Activated T-helper 1 cell treated with anti-CD3 and anti-CD28 coated beads, Interleukin-2, amount 50 U/mL, for 16 hours (primary cell): ENCODE results near the gene TTC28.

Experiments used
- DNase-seq, 2 donors: peaks; one replicate each; pipeline ENCODE4 v3.0.0-alpha.2; 2020; ENCODE audit warnings: low read depth in 1 of 2, low spot score in 1 of 2

TTC28 gene

DNA sequence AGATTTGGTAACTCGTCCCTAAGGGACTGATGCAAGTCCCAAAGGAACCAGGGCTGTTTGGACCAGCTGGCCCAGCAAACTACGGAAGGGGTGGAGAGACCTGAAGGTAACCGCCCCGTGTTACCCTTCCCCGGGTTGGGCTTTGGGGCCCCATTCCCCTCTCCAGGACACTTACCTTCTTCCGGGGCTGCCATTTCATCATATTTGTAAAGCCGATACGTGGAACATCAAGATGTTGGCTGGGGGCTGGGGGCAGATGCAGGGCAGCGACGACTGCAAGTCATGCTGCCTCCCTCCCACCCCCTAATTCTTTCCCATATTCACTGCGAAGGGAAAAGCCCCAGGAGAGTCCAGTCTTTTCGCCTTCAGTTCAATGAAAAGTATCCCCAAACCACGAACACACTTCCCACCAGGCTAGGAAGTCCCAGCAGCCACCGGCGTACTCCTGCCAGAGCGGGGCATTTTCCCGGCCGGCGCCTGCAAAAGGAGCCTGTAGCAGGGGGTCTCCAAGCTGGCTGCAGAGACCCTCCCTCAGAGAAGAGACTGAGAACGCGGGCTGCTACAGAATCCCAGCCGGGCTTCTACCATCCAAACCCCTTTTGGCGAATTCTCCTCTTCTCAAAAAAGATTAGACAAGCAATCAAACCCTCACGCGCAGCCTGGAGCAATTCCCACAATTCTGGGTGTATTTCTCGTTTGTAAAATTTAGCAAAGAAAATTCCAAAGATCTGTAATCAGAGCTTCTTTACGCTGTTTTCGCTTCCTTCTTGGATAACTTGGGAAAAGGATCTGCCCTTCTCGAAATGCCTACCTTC, 236.7 kb downstream of the TTC28 start:
- no peak for DNase-seq

DNA sequence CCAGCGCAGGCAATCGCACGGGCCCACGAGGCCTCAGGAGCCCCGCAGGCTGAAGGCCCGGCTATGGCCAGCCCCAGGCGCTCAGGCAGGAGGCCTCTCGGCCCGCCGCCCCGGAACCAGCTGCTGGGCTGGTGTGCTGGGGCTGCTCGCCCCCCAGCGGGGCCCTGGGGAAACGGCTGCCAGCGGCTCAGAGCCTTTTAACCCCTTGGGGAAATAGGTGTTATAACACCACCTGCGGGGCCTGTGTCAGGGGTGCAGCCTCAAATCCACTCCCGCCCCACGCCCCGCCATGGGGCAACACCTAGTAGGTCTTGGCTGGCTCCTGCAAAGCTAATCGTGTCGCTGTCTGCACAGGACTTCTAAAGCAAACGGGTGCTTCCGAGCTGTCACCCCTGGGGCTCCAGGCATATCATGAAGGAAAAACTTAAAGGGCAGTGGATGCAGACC, 237.4 kb downstream of the TTC28 start:
- DNase-seq = peak; percentile 18 to 23

DNA sequence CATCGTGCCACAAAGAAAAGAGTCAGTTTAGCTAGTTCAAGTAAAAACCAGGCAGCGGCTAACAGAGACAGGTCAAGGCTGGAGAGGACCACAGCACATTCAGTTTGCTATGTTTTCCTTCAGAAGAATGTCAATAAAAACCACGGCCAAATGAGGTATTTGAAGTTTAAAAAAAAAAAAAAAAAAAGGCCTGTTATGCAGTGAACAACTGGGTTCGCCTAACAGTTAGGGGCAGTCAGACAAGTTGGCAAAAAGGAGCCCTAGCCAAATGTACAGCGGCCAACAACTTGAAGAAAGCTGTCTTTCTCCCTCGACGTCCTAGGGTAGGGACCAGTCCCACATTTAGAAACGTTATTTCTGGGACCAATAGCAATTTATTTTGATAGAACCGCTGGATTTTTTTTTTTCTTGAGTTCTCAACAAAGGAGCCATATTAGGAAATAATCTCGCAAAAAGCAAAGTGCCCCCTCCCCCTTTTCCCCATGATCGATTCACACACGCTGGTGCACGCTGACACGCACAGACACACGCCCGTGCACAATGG, 237.8 kb downstream of the TTC28 start:
- DNase-seq = no peak

DNA sequence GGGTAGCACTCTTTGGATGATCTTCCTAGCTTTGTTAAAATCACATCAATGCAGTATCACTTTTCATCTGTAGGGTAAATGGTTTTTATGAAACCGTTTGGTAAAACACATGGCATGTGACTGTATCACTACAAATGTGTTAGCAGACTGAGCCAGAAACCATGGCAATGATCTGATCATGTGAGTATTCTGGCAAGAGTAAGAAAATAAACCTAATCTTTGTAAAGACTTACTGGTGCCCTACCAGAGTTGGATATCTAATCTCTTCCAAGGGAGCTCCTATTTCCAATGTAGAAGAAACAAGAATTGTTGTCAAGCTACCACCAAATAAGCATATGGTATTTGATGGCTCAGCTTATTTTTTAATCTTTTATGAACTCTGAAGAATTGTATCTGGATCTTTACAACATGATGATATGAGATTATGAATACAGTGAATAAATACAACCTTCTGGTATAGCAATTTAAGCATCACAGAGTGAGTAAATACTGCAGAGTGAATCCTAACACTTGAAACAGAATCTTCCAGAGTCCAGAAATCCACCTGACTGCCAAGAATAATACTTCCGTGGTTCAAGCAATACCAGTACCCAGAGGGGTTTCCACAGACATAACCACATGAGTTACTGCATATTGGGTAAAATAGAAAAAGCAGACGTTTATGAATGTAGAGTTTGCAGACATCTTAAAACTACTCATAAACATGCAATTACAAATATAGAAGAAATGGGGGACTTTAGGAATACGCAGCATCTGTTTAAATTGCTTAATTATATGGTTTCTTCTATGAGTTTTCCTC, 238.8 kb downstream of the TTC28 start:
- no peak for DNase-seq

DNA sequence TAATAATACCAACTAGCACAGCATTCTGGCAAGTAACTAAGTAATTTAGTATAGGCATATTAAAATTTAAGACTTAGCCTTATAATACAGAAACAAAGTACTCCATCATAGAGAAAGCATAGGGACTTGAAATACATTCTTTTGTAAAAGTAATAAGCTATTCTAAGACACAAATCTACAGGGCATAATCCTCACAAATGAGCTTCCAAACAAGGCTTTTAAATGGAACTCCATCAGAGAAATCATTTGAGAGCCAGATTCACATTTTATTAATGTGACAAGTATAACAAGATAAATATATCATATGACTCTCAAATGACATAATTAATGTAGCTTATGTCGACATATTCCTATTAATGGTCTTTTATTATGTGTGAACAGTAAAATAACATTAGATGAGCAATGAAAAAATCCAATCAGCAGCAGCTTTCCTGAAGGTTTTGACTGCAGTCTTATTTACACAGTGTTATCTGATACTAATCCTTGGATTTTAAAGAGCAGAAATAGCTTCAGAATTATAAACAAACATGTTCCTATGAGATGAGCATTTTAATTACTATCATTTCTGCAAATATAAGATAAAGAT, 241.4 kb downstream of the TTC28 start:
- no peak for DNase-seq

DNA sequence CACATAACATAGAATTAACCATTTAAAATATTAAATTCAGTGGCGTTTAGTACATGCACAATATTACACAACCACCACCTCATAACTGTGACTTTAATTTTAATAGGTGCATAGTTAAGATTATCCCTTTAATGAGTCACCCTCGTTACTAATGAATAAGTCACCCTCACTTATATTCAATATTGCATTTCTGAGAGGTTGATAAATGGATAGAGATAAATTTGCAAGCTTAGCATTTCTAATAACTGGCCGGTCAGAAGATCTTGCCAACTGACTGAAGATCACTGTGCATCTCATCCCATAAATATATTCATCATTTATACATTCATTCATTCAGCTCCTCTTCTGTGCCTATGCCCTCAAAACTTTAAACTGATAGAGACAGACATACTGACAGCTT, 243.7 kb downstream of the TTC28 start:
- no peak for DNase-seq

DNA sequence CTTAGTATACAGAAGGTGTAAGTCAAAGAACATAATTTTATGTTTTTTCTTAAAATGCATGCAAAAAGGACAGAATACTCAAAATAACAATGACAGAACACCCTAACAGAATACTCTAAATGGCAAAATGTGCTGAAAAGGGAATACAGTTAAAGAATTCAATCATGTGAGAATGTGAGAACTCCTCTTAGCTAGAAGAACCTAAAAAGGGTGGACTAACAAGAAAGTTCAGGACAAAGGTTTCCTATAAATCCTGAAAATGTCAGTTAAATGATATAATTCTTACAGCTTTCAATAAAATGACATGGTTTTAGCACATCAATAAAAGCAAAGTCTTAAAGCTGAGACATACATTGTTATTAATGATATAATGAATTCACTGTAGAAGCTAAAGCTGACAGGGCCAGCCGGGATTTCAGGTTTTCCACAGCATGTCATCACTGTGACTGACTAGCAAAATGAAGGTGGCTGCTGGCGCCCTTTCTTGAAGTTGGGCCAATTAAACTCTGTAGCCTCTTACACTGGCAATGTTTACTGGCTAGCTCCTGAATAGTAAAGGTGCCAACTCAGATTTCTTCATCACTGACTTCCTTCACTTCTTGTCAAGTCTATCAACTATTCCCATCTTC, 244.4 kb downstream of the TTC28 start:
- no peak for DNase-seq

GRCh38 chr22:28430466-28431025, 249.1 kb downstream of the TTC28 start:
- no peak for DNase-seq

DNA sequence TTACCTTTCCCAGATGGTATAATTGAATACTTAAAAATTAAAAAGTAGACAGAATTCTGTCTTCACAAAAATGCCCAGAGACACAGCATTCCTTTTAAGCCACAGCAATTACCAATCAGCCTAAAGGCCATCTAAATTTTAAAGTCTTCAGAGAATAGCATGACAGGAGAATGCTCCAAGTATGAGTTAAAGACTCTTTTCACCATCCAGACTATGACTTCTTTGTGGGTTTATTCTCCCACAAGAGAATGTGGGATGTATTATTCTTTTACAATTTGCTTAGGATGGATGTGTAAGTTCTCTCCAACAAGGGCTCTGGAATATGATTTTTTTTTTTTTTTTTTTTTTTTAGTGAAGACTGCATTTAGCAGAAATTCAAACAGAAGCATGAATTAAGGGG, 249.9 kb downstream of the TTC28 start:
- no peak for DNase-seq

DNA sequence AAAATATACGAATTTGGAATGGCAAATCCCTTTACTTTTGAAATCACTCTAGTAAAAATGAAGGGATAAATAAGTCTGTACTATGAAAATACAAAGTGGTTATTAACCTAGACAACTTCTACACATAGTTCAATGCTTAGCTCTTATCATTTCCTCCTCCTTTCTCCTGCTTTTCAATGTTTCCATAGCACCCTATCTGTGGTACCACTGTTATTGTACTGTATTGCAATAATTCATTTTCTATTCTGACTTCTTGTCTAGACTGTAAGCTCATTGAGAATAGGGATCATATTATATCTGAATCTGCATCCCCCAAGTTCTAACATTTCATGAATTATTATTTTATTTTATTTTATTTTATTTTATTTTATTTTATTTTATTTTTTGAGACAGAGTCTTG, 251.4 kb downstream of the TTC28 start:
- DNase-seq = no peak

DNA sequence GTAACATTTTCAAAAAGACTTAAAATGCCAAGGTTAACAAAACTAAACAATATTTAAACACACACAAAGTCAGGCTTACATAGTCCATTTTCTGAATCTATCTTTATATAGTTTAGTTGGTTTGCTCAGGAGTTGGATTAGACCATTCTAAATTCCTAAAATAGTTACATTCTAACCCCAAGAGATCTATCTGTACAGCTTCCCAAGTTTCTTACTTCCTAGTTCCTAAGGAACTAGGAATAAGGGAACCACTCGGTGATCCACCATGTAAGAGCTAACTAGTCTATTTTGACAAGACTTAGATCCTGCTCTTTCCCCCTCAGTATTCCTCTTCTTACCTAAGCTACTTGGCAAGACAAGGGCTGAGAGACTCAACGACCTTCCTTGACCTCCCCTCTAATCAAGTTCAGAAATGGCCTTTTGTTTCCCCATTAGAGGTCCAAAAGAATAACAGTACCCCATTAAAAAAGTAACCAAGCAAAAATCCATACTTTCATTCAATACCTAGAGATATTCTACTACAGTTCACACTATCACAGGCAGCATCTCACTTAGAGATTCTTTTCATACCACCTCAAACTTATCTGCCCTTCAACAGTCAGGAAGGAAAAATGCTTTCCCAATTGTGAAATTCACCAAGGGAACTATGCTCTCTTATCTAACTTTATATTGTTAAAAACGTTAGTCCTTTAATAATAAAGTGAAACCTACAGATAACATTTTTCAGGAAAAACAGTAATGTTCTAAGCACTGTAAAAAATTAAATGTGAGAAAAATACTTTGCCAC, 253.1 kb downstream of the TTC28 start:
- no peak for DNase-seq

DNA sequence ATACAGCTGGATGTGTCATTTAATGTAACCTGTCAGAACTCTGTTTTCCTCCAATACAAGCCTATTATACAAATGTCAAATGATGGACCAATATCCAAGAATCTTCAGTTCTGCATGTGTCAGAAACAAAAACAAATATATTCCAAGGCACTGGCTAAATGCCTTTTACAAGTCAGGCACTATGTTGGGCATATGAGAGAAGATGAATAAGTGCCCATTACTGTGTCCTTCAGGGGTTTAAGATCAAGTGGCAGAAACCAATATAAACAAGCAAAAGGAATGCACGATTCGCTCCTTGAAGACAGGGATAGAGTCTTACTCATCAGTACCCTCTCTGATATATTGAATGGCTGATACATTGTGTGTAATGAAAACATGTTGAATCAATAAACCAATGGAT, 254.4 kb downstream of the TTC28 start:
- no peak for DNase-seq

DNA sequence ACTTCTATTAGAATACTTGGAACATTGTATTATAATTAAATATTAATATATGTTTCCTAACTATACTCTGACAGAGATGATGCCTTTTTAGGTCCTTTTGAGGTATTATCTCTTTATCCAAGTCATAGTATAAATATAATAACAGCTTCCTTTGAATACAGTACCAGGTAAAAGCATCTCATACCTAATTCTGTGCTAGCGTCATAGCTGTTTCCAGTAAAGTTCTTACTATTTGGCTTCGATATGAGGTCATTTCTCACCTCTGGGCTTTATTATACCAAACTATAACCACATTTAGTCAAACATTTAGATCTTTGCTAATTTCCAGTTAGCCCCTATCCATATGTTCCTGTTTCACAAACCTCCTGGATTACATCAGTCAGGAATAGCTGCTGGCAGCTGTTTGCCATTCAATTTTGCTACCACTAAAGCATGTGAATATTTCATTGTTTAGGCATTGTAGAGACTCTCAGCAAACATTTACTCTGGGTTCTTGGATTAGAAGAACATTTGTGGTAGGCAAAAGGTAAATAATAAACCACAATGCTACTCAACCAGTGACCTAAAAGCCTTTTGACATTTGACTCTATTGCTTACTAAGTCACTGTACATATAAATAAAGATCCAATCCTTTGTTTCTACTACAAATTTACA, 255.1 kb downstream of the TTC28 start:
- no peak for DNase-seq

GRCh38 chr22:28419919-28420318, 259.7 kb downstream of the TTC28 start:
- no peak for DNase-seq

GRCh38 chr22:28418008-28418407, 261.6 kb downstream of the TTC28 start:
- DNase-seq = no peak

- DNase-seq = no peak
These were observed 262.2 kb downstream of the TTC28 start for GRCh38 chr22:28417431-28417830.

- DNase-seq = no peak
These were observed 264.7 kb downstream of the TTC28 start for GRCh38 chr22:28414913-28415312.

- DNase-seq = no peak
These were observed 265.8 kb downstream of the TTC28 start for GRCh38 chr22:28413612-28414399.

GRCh38 chr22:28412109-28412508, 267.5 kb downstream of the TTC28 start:
- no peak for DNase-seq
